K562 (cell line): Measurements from ENCODE around the gene MPDU1. TPM values are rescaled to one million over a fixed set of nuclear protein-coding genes. Genes with fewer than 3 reads are reported as not detected.
A peak's percentile ranks its signal among the peaks of the same experiment; 100 is the strongest.

Source experiments
- ATAC-seq: fragments of 200-7000 bp; cut with Tn5 transposase; 3 replicates; pipeline ENCODE4 v1.9.1; 2020; ENCODE audit warnings: moderate library complexity
- BruUV-seq: library from RNA; stranded (reverse); fragments of 400-500 nt; replicated peaks from 2 replicates; lab custom pipeline; 2021; lab: Mats Ljungman, UMichigan
- CTCF ChIA-PET: fragments of 300-600 bp; formaldehyde crosslinking; extraction: SDS; loops from one replicate; lab custom pipeline; 2021; ENCODE audit warnings: low intra/inter-chr PET ratio; lab: Yijun Ruan, JAX
- POLR2A ChIA-PET: fragments of 300-600, 350-650 bp; sonication (Branson Sonifier 250); formaldehyde crosslinking; extraction: SDS; loops from one replicate; lab custom pipeline; 2021; ENCODE audit warnings: antibody characterized with exemption, inconsistent platforms; lab: Yijun Ruan, JAX
- DNase-seq, 4 experiments: peaks; one replicate each; pipeline versions ENCODE4 v3.0.0 to v3.0.0-alpha.2; 2011 to 2018; ENCODE audit warnings: low spot score in 3 of 4, mixed read lengths in 3 of 4; ENCODE audit errors: extremely low read depth in 1 of 4
- FAIRE-seq: peaks from 2 replicates; lab custom pipeline; 2011; peaks lifted over from hg19 to GRCh38; lab: Jason Lieb, UNC
- H2AFZ ChIP-seq: 2 replicates; pipeline ENCODE4 v1.6.0; 2011; ENCODE audit warnings: low read depth, low read length, control low read depth, inconsistent platforms
- H3K27ac ChIP-seq: fragments of 200-600 bp; 3 replicates; pipeline ENCODE4 v1.8.0; 2011; ENCODE audit warnings: low read depth, mild to moderate bottlenecking, control low read depth, inconsistent platforms, low read length, moderate library complexity, mixed read lengths; ENCODE audit errors: extremely low read depth
- H3K27me3 ChIP-seq, 2 experiments: fragments of 300-600 bp in 1 of 2; 2 replicates in 1 of 2; 3 replicates in 1 of 2; pipeline versions ENCODE4 v1.6.0 to v1.8.0; 2011; ENCODE audit warnings: inconsistent platforms in 2 of 2, low read length in 2 of 2, mild to moderate bottlenecking in 1 of 2, mixed read lengths in 1 of 2, moderate library complexity in 1 of 2; ENCODE audit not compliant: control insufficient read depth in 2 of 2, insufficient read depth in 2 of 2
- H3K36me3 ChIP-seq: fragments of 300-600 bp; 3 replicates; pipeline ENCODE4 v1.8.0; 2011; ENCODE audit warnings: mild to moderate bottlenecking, low read length, inconsistent platforms; ENCODE audit not compliant: control insufficient read depth, insufficient read depth
- H3K4me1 ChIP-seq, 2 experiments: fragments of 200-600 bp in 1 of 2; replicated peaks in 1 of 2; 2 replicates in 1 of 2; 3 replicates in 1 of 2; pipeline versions ENCODE4 v1.5.1 to v1.8.0; 2011; ENCODE audit warnings: inconsistent platforms in 2 of 2, low read length in 2 of 2, mild to moderate bottlenecking in 1 of 2, mixed read lengths in 1 of 2, moderate library complexity in 1 of 2; ENCODE audit not compliant: control insufficient read depth in 2 of 2, insufficient read depth in 2 of 2
- H3K4me2 ChIP-seq: 2 replicates; pipeline ENCODE4 v1.6.1; 2011; ENCODE audit warnings: low read length, control low read depth, inconsistent platforms, mixed read lengths; ENCODE audit not compliant: insufficient read depth
- H3K4me3 ChIP-seq: fragments of 200-600 bp; sonication (generic), shearing (Covaris generic); 2 replicates; pipeline ENCODE4 v1.5.1; 2016; ENCODE audit warnings: control low read depth, inconsistent platforms
- H3K79me2 ChIP-seq: fragments of 200-600 bp; 3 replicates; pipeline ENCODE4 v1.8.0; 2011; ENCODE audit warnings: low read length, inconsistent platforms; ENCODE audit not compliant: control insufficient read depth, insufficient read depth
- H3K9ac ChIP-seq, 2 experiments: 2 replicates each; pipeline versions ENCODE4 v1.6.0 to v1.6.1; 2011; ENCODE audit warnings: low read depth in 2 of 2, low read length in 2 of 2, control low read depth in 1 of 2, inconsistent platforms in 1 of 2, mild to moderate bottlenecking in 1 of 2, mixed read lengths in 1 of 2; ENCODE audit not compliant: insufficient read depth in 1 of 2
- H3K9me1 ChIP-seq: one replicate; pipeline ENCODE4 v1.6.0; 2011; ENCODE audit warnings: inconsistent platforms, mild to moderate bottlenecking, low read length, moderate library complexity; ENCODE audit not compliant: control insufficient read depth, insufficient read depth
- H3K9me3 ChIP-seq: replicated peaks from 2 replicates; pipeline ENCODE4 v1.5.1; 2011; ENCODE audit warnings: low read depth, low read length, inconsistent platforms; ENCODE audit not compliant: control insufficient read depth, insufficient read depth
- H4K20me1 ChIP-seq: replicated peaks from 2 replicates; pipeline ENCODE4 v1.6.1; 2011; ENCODE audit warnings: low read length, inconsistent platforms, mixed read lengths; ENCODE audit not compliant: control insufficient read depth, insufficient read depth
- ARID1B ChIP-seq: fragments of 450-650 bp; IDR thresholded peaks from 2 replicates; pipeline ENCODE4 v1.6.1; 2016; ENCODE audit warnings: antibody characterized with exemption, mild to moderate bottlenecking, inconsistent platforms
- CBFA2T2 ChIP-seq: fragments of 450-650 bp; conservative IDR thresholded peaks from 2 replicates; pipeline ENCODE4 v1.6.1; 2017; ENCODE audit warnings: mild to moderate bottlenecking
- CBFA2T3 ChIP-seq: fragments of 450-650 bp; IDR thresholded peaks from 2 replicates; pipeline ENCODE4 v1.6.1; 2017
- CEBPB ChIP-seq: fragments of 450-650 bp; IDR thresholded peaks from 2 replicates; pipeline ENCODE4 v1.6.1; 2016; ENCODE audit warnings: missing genetic modification characterization, missing compliant biosample characterization
- CEBPG ChIP-seq, 3 experiments: fragments of 200-800 bp in 1 of 3; sonication (Bioruptor generic) in 1 of 3; sonication (generic) in 1 of 3; formaldehyde crosslinking in 1 of 3; IDR thresholded peaks in 2 of 3; conservative IDR thresholded peaks in 1 of 3; 2 replicates each; pipeline versions ENCODE4 v1.6.1 to v1.8.0; 2016 to 2022; ENCODE audit warnings: missing compliant biosample characterization in 2 of 3, missing genetic modification characterization in 2 of 3, mild to moderate bottlenecking in 1 of 3, missing genetic modification reagents in 1 of 3
- FOXM1 ChIP-seq, 2 experiments: fragments of 450-650 bp in 1 of 2; sonication (generic) in 1 of 2; formaldehyde crosslinking in 1 of 2; IDR thresholded peaks; 2 replicates each; pipeline versions ENCODE4 v1.6.1 to v1.9.0; 2017 to 2022; ENCODE audit warnings: low read depth in 2 of 2, mild to moderate bottlenecking in 2 of 2, missing genetic modification reagents in 1 of 2, moderate library complexity in 1 of 2
- HDAC6 ChIP-seq: IDR thresholded peaks from 2 replicates; pipeline ENCODE4 v1.6.1; 2012; ENCODE audit warnings: low read depth, mild to moderate bottlenecking, control low read depth, inconsistent platforms, low read length, moderate library complexity
- MAFK ChIP-seq: IDR thresholded peaks from 2 replicates; pipeline ENCODE4 v1.6.1; 2011; ENCODE audit warnings: low read length, improper control_type of control experiment
- MTA2 ChIP-seq: fragments of 450-650 bp; IDR thresholded peaks from 2 replicates; pipeline ENCODE4 v1.6.1; 2016; ENCODE audit warnings: low read depth
- NCOR1 ChIP-seq: fragments of 450-650 bp; IDR thresholded peaks from 2 replicates; pipeline ENCODE4 v1.6.1; 2016; ENCODE audit warnings: mild to moderate bottlenecking, moderate library complexity
- POLR3G ChIP-seq: IDR thresholded peaks from 2 replicates; pipeline ENCODE4 v1.6.1; 2011; ENCODE audit not compliant: insufficient read length, insufficient replicate concordance; ENCODE audit errors: extremely low read depth
- RFX1 ChIP-seq: fragments of 450-650 bp; IDR thresholded peaks from 2 replicates; pipeline ENCODE4 v1.6.1; 2016; ENCODE audit warnings: mild to moderate bottlenecking, moderate library complexity
- SMARCA4 ChIP-seq: fragments of 450-650 bp; IDR thresholded peaks from 2 replicates; pipeline ENCODE4 v1.6.1; 2016
- SMARCC2 ChIP-seq: fragments of 450-650 bp; IDR thresholded peaks from 2 replicates; pipeline ENCODE4 v1.6.1; 2017; ENCODE audit warnings: antibody characterized with exemption, moderate library complexity, mild to moderate bottlenecking, low read depth
- SMARCE1 ChIP-seq: fragments of 450-650 bp; IDR thresholded peaks from 2 replicates; pipeline ENCODE4 v1.7.1; 2016; ENCODE audit warnings: mild to moderate bottlenecking
- TAL1 ChIP-seq: fragments of 450-650 bp; IDR thresholded peaks from 2 replicates; pipeline ENCODE4 v1.6.1; 2016; ENCODE audit warnings: mild to moderate bottlenecking
- TCF3 ChIP-seq: sonication (generic); formaldehyde crosslinking; IDR thresholded peaks from 2 replicates; pipeline ENCODE4 v1.4.0; 2020; ENCODE audit warnings: mild to moderate bottlenecking, missing genetic modification reagents
- TEAD4 ChIP-seq, 2 experiments: sonication (generic) in 1 of 2; formaldehyde crosslinking in 1 of 2; IDR thresholded peaks; 2 replicates each; pipeline versions ENCODE4 v1.6.1 to v1.8.0; 2012 to 2022; ENCODE audit warnings: borderline replicate concordance in 1 of 2, inconsistent platforms in 1 of 2, low read length in 1 of 2, mild to moderate bottlenecking in 1 of 2, missing genetic modification reagents in 1 of 2
- TGIF2 ChIP-seq: sonication (generic); formaldehyde crosslinking; IDR thresholded peaks from 2 replicates; pipeline ENCODE4 v1.8.1; 2022; ENCODE audit warnings: mild to moderate bottlenecking, missing genetic modification reagents, moderate library complexity
- ZNF239 ChIP-seq: fragments of 250-450 bp; sonication (Bioruptor Pico); IDR thresholded peaks from 2 replicates; pipeline ENCODE4 v1.4.0; 2020; ENCODE audit warnings: mild to moderate bottlenecking
- ZNF551 ChIP-seq: fragments of 250-450 bp; sonication (Bioruptor Pico); IDR thresholded peaks from 2 replicates; pipeline ENCODE4 v1.5.0; 2021; ENCODE audit warnings: mild to moderate bottlenecking, moderate library complexity
- WGBS: fragments of 100-300 bp; shearing (Covaris generic); methylation state at CpG from one replicate; pipeline ENCODE4 v1.1.6; 2016; ENCODE audit warnings: low coverage, mixed read lengths; ENCODE audit not compliant: insufficient coverage; ENCODE audit errors: missing lambda C conversion rate; 5-methylcytosine and 5-hydroxymethylcytosine counted together
- in situ Hi-C: fragments of 300-500 bp; cut with MboI; formaldehyde crosslinking; loops from 4 replicates; pipeline ENCODE4 v1.15.0; 2018; ENCODE audit warnings: inconsistent platforms, mixed read lengths
- intact Hi-C: fragments of 100-400 bp; cut with micrococcal nuclease; formaldehyde crosslinking; loops from 2 replicates; pipeline ENCODE4 v1.14.2; 2022
- polyA plus RNA-seq, 8 experiments: library from polyadenylated mRNA; depleted of rRNA in 4 of 8; stranded (reverse) in 5 of 8; unstranded in 3 of 8; fragments of >200 nt; fragmentation: Nextera tagmentation in 2 of 8; fragmentation: Illumina TruSeq in 1 of 8; extraction: Ambion mirVana in 2 of 8; extraction: Trizol in 1 of 8; gene quantifications; 2 replicates each; pipeline versions ENCODE4 v1.2.1 to v1.2.3, GENCODE V29; 2011 to 2014; ENCODE audit warnings: inconsistent platforms in 1 of 8, missing spikeins in 1 of 8
- total RNA-seq, 7 experiments: library from RNA; depleted of rRNA in 6 of 7; stranded (reverse); fragments of >200 nt in 6 of 7; fragmentation: Illumina TruSeq in 2 of 7; extraction: Trizol in 2 of 7; gene quantifications; 2 replicates each; pipeline versions ENCODE4 v1.2.1 to v1.2.3, GENCODE V29; 2011 to 2021; ENCODE audit warnings: low replicate concordance in 1 of 7
- TF ChIP-seq, protein P1 (sequence below): fragments of 250-450 bp; sonication (Bioruptor Pico); IDR thresholded peaks from 2 replicates; pipeline ENCODE4 v1.5.0; 2021
- TF ChIP-seq, protein P2 (sequence below): fragments of 450-650 bp; IDR thresholded peaks from 2 replicates; pipeline ENCODE4 v1.6.1; 2018; ENCODE audit warnings: mild to moderate bottlenecking, low read depth; ENCODE audit not compliant: partially characterized antibody

Gene MPDU1
- total and polyA plus RNA-seq, 9 of the 15 experiments (the other 6 are each of a cell fraction or from before 2014, with no cell fraction given) = 4.9 to 179 (median 77.1) TPM

DNA sequence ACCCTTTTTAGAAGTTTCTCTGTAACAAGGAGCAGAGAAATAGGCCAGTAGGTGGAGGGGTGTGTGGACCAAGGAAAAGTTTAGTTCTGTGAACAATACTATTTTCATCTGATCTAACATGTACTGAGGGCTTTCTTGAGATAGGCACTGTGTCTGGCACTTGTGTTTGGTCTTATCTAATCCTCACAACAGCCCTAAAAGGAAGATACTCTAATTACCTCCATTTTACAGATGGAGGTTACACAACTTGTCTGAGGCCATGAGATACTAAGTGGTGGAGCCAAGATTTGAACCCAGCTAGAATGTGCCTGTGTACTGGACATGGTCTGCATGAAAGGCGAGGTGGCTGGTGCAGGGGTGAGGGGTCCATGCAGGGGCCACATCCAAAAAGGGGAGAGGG, 30.3 kb upstream of the MPDU1 start:
- Histone ChIP-seq H3K9me3 (no peaks in the 10 kb centered on the region), H2AFZ (no peak overlapping the region), H4K20me1 (no peaks in the 10 kb centered on the region), H3K4me1 (peaks cover 7 to 37% of the 10 kb centered on the region in 2 experiments; a peak in 4 of 5 replicates), H3K27me3 (no peaks in the 10 kb centered on the region), H3K4me3 (no peak overlapping the region), H3K9me1 (no peaks in the 10 kb centered on the region), H3K79me2 (no peaks in the 10 kb centered on the region), H3K4me2 (no peak overlapping the region), H3K36me3 (no peaks in the 10 kb centered on the region), H3K9ac (no peak overlapping the region), H3K27ac (no peak overlapping the region)
- WGBS = 14% methylated on average over 1 of the region's 1 CpG
- ChIA-PET POLR2A (interaction anchor here (0.6 kb wide), 1 partner anchor 40 kb away, joined by 3 read pairs; no protein-coding TSS in a partner anchor), CTCF (no interaction called here)
- ATAC-seq = no peak; the same call in 2 of the 3 replicates
- DNase-seq = peak in 1 of 4 experiments; percentile 34
- intact Hi-C loops (no loop called here), in situ Hi-C loops (loop anchor here (10.0 to 25.0 kb wide), 2 partner anchors 199 to 516 kb away; partner anchors contain the start of genes KCTD11, SLC16A11, SLC16A13 and TMEM95)
- no TSS peak for BruUV-seq
- no peak for FAIRE-seq
- no peak for TF ChIP-seq POLR3G
- TF ChIP-seq TAL1 = peak; percentile 73; the same call in 1 of the 2 replicates
- TF ChIP-seq TCF3 = peak; percentile 70
- TF ChIP-seq TEAD4 (IDR thresholded peaks at IDR 0.05; ENCODE audit: low read length) = peak; percentile 80
- no peak for TF ChIP-seq TEAD4 (CRISPR knock-in tag; IDR thresholded peaks at IDR 0.05; ENCODE audit: borderline replicate concordance)
- TF ChIP-seq SMARCA4 = 0 out of 2 replicates have a peak, but pooled peaks have one; percentile 18
- peak; percentile 80 for TF ChIP-seq CBFA2T2
- TF ChIP-seq HDAC6 = no peak
- TF ChIP-seq, protein P1, sequence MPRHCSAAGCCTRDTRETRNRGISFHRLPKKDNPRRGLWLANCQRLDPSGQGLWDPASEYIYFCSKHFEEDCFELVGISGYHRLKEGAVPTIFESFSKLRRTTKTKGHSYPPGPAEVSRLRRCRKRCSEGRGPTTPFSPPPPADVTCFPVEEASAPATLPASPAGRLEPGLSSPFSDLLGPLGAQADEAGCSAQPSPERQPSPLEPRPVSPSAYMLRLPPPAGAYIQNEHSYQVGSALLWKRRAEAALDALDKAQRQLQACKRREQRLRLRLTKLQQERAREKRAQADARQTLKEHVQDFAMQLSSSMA (CRISPR knock-in tag) = no peak
- no peak for TF ChIP-seq SMARCC2
- no peak for TF ChIP-seq ZNF551 (CRISPR knock-in tag)
- no peak for TF ChIP-seq MAFK
- no peak for TF ChIP-seq RFX1
- TF ChIP-seq CBFA2T3 = peak; percentile 88
- TF ChIP-seq TGIF2 (CRISPR knock-in tag) = no peak
- peak; percentile 71 for TF ChIP-seq ARID1B
- TF ChIP-seq SMARCE1 = no peak
- TF ChIP-seq, protein P2, sequence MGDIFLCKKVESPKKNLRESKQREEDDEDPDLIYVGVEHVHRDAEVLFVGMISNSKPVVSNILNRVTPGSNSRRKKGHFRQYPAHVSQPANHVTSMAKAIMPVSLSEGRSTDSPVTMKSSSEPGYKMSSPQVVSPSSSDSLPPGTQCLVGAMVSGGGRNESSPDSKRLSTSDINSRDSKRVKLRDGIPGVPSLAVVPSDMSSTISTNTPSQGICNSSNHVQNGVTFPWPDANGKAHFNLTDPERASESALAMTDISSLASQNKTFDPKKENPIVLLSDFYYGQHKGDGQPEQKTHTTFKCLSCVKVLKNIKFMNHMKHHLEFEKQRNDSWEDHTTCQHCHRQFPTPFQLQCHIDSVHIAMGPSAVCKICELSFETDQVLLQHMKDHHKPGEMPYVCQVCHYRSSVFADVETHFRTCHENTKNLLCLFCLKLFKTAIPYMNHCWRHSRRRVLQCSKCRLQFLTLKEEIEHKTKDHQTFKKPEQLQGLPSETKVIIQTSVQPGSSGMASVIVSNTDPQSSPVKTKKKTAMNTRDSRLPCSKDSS = no peak
- peak; percentile 58 for TF ChIP-seq CEBPB
- TF ChIP-seq ZNF239 = peak; percentile 33; the same call in 1 of the 2 replicates
- TF ChIP-seq CEBPG (CRISPR knock-in tag; IDR thresholded peaks at IDR 0.05) = no peak; the same call in 1 of the 2 replicates
- TF ChIP-seq CEBPG (tag; conservative IDR thresholded peaks at IDR 0.05 in 1 of 2, IDR thresholded peaks at IDR 0.05 in 1 of 2) = no peak
- TF ChIP-seq MTA2 = peak; percentile 32; the same call in 1 of the 2 replicates
- peak; percentile 58 for TF ChIP-seq NCOR1
- TF ChIP-seq FOXM1 (IDR thresholded peaks at IDR 0.05; ENCODE audit: low read depth) = peak; percentile 31; the same call in 1 of the 2 replicates
- TF ChIP-seq FOXM1 (CRISPR knock-in tag; IDR thresholded peaks at IDR 0.05; ENCODE audit: low read depth) = no peak
